Stimulated activated CD4-positive, alpha-beta T cell treated with anti-CD3 and anti-CD28 coated beads, Interleukin-1b, Interleukin-23, amount 100 ng/mL, for 48 hours (primary cell): ENCODE data around the gene TMPRSS15.
"Not testable (repeated sequence)": the region's sequence is repeated elsewhere in the genome, so short reads cannot be mapped to it uniquely, and the experiment has no call there.

Experiments
- DNase-seq: peaks from one replicate; pipeline ENCODE4 v3.0.0-alpha.2; 2020

TMPRSS15 gene

GRCh38 chr21:18403735-18404450 lies at the start of gene TMPRSS15:
Gene TMPRSS15 (minus strand): TSS chr21:18403785. CDS start chr21:18403622, 163 bp downstream.
- no peak for DNase-seq

- no peak for DNase-seq
These were observed 48.1 kb upstream of the TMPRSS15 start for GRCh38 chr21:18451670-18452069.

- DNase-seq = no peak
These were observed 46.3 kb upstream of the TMPRSS15 start for GRCh38 chr21:18449605-18450550.

GRCh38 chr21:18443701-18444100 lies 40.1 kb upstream of the TMPRSS15 start:
- DNase-seq = no peak

GRCh38 chr21:18443085-18443484 lies 39.5 kb upstream of the TMPRSS15 start:
- DNase-seq = no peak

- no peak for DNase-seq
These were observed 26.8 kb upstream of the TMPRSS15 start for GRCh38 chr21:18430341-18430740.

GRCh38 chr21:18424276-18424675 lies 20.7 kb upstream of the TMPRSS15 start:
- no peak for DNase-seq

GRCh38 chr21:18417141-18417790 lies 13.7 kb upstream of the TMPRSS15 start:
- no peak for DNase-seq

GRCh38 chr21:18411565-18411964 lies 8.0 kb upstream of the TMPRSS15 start:
- DNase-seq = no peak

- no peak for DNase-seq
These were observed 6.0 kb upstream of the TMPRSS15 start for GRCh38 chr21:18409579-18409978.

GRCh38 chr21:18398843-18399242 lies 4.7 kb downstream of the TMPRSS15 start:
- no peak for DNase-seq

- no peak for DNase-seq
These were observed 15.6 kb downstream of the TMPRSS15 start for GRCh38 chr21:18387994-18388393.

GRCh38 chr21:18384771-18385170 lies 18.8 kb downstream of the TMPRSS15 start:
- no peak for DNase-seq

GRCh38 chr21:18382934-18383619 lies 20.5 kb downstream of the TMPRSS15 start:
- not testable (repeated sequence) for DNase-seq

- DNase-seq = no peak
These were observed 21.4 kb downstream of the TMPRSS15 start for GRCh38 chr21:18382141-18382540.

- DNase-seq = no peak
These were observed 30.0 kb downstream of the TMPRSS15 start for GRCh38 chr21:18373606-18374005.

GRCh38 chr21:18370301-18370700 lies 33.3 kb downstream of the TMPRSS15 start:
- DNase-seq = no peak

- no peak for DNase-seq
These were observed 34.5 kb downstream of the TMPRSS15 start for GRCh38 chr21:18369115-18369514.

GRCh38 chr21:18368205-18368604 lies 35.4 kb downstream of the TMPRSS15 start:
- DNase-seq = no peak

GRCh38 chr21:18356801-18357200 lies 46.8 kb downstream of the TMPRSS15 start:
- DNase-seq = no peak

GRCh38 chr21:18354947-18355346 lies 48.6 kb downstream of the TMPRSS15 start:
- DNase-seq = no peak

- no peak for DNase-seq
These were observed 53.4 kb downstream of the TMPRSS15 start for GRCh38 chr21:18350216-18350615.

- DNase-seq = no peak
These were observed 54.1 kb downstream of the TMPRSS15 start for GRCh38 chr21:18349468-18349867.
